Esophagus squamous epithelium (tissue), 5 donors: ENCODE results near the gene PORCN. TPM values are rescaled to one million over a fixed set of nuclear protein-coding genes. Genes with fewer than 3 reads are reported as not detected.

Source experiments
- DNase-seq: peaks from one replicate; lab custom pipeline; 2025; lab: John Stamatoyannopoulos, UW
- H3K27ac ChIP-seq, 4 donors: fragments of 200-600 bp; sonication (generic); one replicate each; pipeline ENCODE4 v1.5.1; 2016 to 2019; ENCODE audit warnings: mild to moderate bottlenecking in 1 of 4
- H3K27me3 ChIP-seq, 4 donors: fragments of 200-600 bp; sonication (generic); 1 replicate in 3 of 4; 2 replicates in 1 of 4; pipeline versions ENCODE4 v1.5.1 to v1.6.0; 2017 to 2021; ENCODE audit warnings: antibody characterized with exemption in 1 of 4
- H3K36me3 ChIP-seq, 3 donors: fragments of 200-600 bp; sonication (generic); one replicate each; pipeline ENCODE4 v1.5.1; 2016 to 2019
- H3K4me1 ChIP-seq, 3 donors: fragments of 200-600 bp; sonication (generic); one replicate each; pipeline ENCODE4 v1.5.1; 2017 to 2019
- H3K4me3 ChIP-seq, 4 donors: fragments of 200-600 bp; sonication (generic); 1 replicate in 3 of 4; 2 replicates in 1 of 4; pipeline ENCODE4 v1.5.1; 2016 to 2019; ENCODE audit warnings: mild to moderate bottlenecking in 2 of 4, moderate library complexity in 1 of 4
- H3K9me3 ChIP-seq, 3 donors: fragments of 200-600 bp; sonication (generic); one replicate each; pipeline ENCODE4 v1.5.1; 2016 to 2019
- POLR2A ChIP-seq, 4 donors: fragments of 450-650 bp; IDR thresholded peaks; one replicate each; pipeline ENCODE4 v1.6.1; 2017; ENCODE audit warnings: antibody characterized with exemption in 4 of 4, mild to moderate bottlenecking in 4 of 4, moderate library complexity in 3 of 4
- WGBS, 2 donors: methylation state at CpG; one replicate each; pipeline ENCODE4 v1.1.5; 2018; 5-methylcytosine and 5-hydroxymethylcytosine counted together
- intact Hi-C: fragments of 100-400 bp; cut with DNase I; formaldehyde crosslinking; loops from one replicate; pipeline ENCODE4 v1.15.0; 2022
- total RNA-seq, 4 donors: library from RNA; depleted of rRNA; stranded (reverse); fragments of >200 nt; gene quantifications; one replicate each; pipeline ENCODE4 v1.1.0, GENCODE V29; 2016
- TF ChIP-seq, protein P1 (sequence below), 6 experiments: fragments of 450-650 bp in 4 of 6; fragments of 200-600 bp in 2 of 6; sonication (generic) in 2 of 6; IDR thresholded peaks; one replicate each; pipeline ENCODE4 v1.5.1; 2016 to 2019; ENCODE audit warnings: antibody characterized with exemption in 6 of 6, mild to moderate bottlenecking in 4 of 6, moderate library complexity in 4 of 6
- donor health status: DM: yes; HTN: yes; CAD: no.

The PORCN gene
- total RNA-seq, 4 donors from 2014 or later, result 11.2 to 25.8 (median 17.6) TPM

- H3K27me3 ChIP-seq, result no peaks in the 10 kb centered on the region
- H3K27ac ChIP-seq, result no peak overlapping the region
- H3K4me3 ChIP-seq, result no peak overlapping the region
- no peaks in the 10 kb centered on the region for H3K9me3 ChIP-seq
- 43 to 68% methylated on average over 2 to 7 of the region's 7 CpGs for WGBS, 2 donors
- intact Hi-C loops, result no loop called here
- no peak for TF ChIP-seq POLR2A (IDR thresholded peaks at IDR 0.05)
- TF ChIP-seq, protein P1, sequence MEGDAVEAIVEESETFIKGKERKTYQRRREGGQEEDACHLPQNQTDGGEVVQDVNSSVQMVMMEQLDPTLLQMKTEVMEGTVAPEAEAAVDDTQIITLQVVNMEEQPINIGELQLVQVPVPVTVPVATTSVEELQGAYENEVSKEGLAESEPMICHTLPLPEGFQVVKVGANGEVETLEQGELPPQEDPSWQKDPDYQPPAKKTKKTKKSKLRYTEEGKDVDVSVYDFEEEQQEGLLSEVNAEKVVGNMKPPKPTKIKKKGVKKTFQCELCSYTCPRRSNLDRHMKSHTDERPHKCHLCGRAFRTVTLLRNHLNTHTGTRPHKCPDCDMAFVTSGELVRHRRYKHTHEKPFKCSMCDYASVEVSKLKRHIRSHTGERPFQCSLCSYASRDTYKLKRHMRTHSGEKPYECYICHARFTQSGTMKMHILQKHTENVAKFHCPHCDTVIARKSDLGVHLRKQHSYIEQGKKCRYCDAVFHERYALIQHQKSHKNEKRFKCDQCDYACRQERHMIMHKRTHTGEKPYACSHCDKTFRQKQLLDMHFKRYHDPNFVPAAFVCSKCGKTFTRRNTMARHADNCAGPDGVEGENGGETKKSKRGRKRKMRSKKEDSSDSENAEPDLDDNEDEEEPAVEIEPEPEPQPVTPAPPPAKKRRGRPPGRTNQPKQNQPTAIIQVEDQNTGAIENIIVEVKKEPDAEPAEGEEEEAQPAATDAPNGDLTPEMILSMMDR (IDR thresholded peaks at IDR 0.05), result no peak
- peaks cover 0 to 10% (median 4%) of the 10 kb centered on the region in 3 donors for H3K4me1 ChIP-seq
- no peak for DNase-seq
- H3K36me3 ChIP-seq, result no peaks in the 10 kb centered on the region
Measured at GRCh38 chrX:48504261-48504660, 4.5 kb upstream of the PORCN start.

- no peak overlapping the region for H3K27ac ChIP-seq
- intact Hi-C loops, result no loop called here
- no peaks in the 10 kb centered on the region for H3K36me3 ChIP-seq
- WGBS, 2 donors, result 61 to 72% methylated on average over 5 of the region's 5 CpGs
- TF ChIP-seq POLR2A (IDR thresholded peaks at IDR 0.05), result no peak
- TF ChIP-seq, protein P1 (IDR thresholded peaks at IDR 0.05), result no peak
- H3K4me3 ChIP-seq, result no peak overlapping the region
- no peaks in the 10 kb centered on the region for H3K27me3 ChIP-seq
- no peaks in the 10 kb centered on the region for H3K9me3 ChIP-seq
- no peak for DNase-seq
- H3K4me1 ChIP-seq, result peaks cover 0 to 17% (median 4%) of the 10 kb centered on the region in 3 donors
Measured at GRCh38 chrX:48505481-48505880, 3.3 kb upstream of the PORCN start.

DNA sequence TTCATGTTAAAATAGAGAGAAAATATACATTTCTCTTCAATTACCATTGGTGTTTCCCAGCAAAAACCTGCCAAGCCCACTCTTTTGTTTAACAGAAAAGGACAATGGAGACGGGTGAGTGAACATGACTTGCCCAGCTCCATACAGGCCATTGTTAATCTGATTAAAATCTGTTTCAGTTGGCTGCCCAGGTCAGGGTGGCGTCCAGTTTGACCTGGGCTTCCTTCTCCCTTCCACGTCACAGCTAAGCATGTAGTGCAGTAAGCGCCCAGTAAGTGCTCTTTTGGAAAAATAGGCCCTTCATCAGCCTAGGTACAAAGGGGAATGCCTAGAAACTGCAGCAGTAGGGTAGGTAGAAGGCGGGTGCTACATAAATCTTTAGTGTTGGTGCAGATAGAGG lies 1.5 kb upstream of the PORCN start:
- TF ChIP-seq, protein P1 (IDR thresholded peaks at IDR 0.05), result no peak
- no peak for TF ChIP-seq POLR2A (IDR thresholded peaks at IDR 0.05)
- H3K27ac ChIP-seq, result no peak overlapping the region
- H3K27me3 ChIP-seq, result no peaks in the 10 kb centered on the region
- H3K4me1 ChIP-seq, result peaks cover 0 to 17% (median 4%) of the 10 kb centered on the region in 3 donors
- WGBS, 2 donors, result 80 to 87% methylated on average over 2 to 4 of the region's 5 CpGs
- intact Hi-C loops, result no loop called here
- DNase-seq, result no peak
- H3K9me3 ChIP-seq, result no peaks in the 10 kb centered on the region
- peaks cover 0 to 1% (median 0%) of the 10 kb centered on the region in 3 donors for H3K36me3 ChIP-seq
- H3K4me3 ChIP-seq, result no peak overlapping the region

DNA sequence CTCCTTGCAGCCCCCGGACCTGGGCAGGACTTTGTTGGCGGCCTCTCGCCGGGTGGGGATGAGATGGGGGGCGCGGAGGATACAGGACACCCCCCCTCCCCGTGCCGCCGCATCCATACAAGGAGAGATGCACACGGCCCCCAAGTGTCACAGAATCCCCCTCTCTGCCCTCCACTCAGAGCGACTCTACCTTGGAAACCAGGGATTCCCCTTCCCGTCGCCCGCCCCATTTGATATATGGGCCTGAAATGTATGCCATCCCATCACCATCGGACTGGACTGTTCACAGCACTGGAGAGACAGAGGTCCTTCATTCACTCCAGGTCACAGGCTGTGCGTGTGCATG lies 426 bp downstream of the PORCN start:
- H3K9me3 ChIP-seq, result no peaks in the 10 kb centered on the region
- no CpG with 5 or more reads among the region's 16 CpGs for WGBS, 2 donors
- TF ChIP-seq, protein P1 (IDR thresholded peaks at IDR 0.05), result no peak
- no peak for TF ChIP-seq POLR2A (IDR thresholded peaks at IDR 0.05)
- H3K4me3 ChIP-seq, result peak overlapping the region; percentile 56 to 82 (median 66)
- intact Hi-C loops, result no loop called here
- no peaks in the 10 kb centered on the region for H3K27me3 ChIP-seq
- H3K36me3 ChIP-seq, result peaks cover 0 to 10% (median 0%) of the 10 kb centered on the region in 3 donors
- H3K4me1 ChIP-seq, result peaks cover 0 to 20% (median 4%) of the 10 kb centered on the region in 3 donors
- no peak for DNase-seq
- peak overlapping the region; percentile 79 to 89 (median 86) for H3K27ac ChIP-seq

- TF ChIP-seq, protein P1 (IDR thresholded peaks at IDR 0.05), result no peak
- no peak for TF ChIP-seq POLR2A (IDR thresholded peaks at IDR 0.05)
- H3K9me3 ChIP-seq, result no peaks in the 10 kb centered on the region
- 65% methylated on average over 11 of the region's 11 CpGs; no CpG with 5 or more reads in 1 of the 2 donors for WGBS, 2 donors
- H3K4me1 ChIP-seq, result peaks cover 0 to 21% (median 4%) of the 10 kb centered on the region in 3 donors
- H3K4me3 ChIP-seq, result peak overlapping the region; percentile 56 to 82 (median 66)
- H3K36me3 ChIP-seq, result peaks cover 0 to 10% (median 0%) of the 10 kb centered on the region in 3 donors
- H3K27ac ChIP-seq, result no peak overlapping the region
- no peaks in the 10 kb centered on the region for H3K27me3 ChIP-seq
- intact Hi-C loops, result no loop called here
- DNase-seq, result no peak
Measured at GRCh38 chrX:48509619-48510018, 827 bp downstream of the PORCN start.
